ENCODE data around the gene POLR3H.
"Not testable (repeated sequence)": the region's sequence is repeated elsewhere in the genome, so short reads cannot be mapped to it uniquely, and the experiment has no call there.

The POLR3H gene, protein sequence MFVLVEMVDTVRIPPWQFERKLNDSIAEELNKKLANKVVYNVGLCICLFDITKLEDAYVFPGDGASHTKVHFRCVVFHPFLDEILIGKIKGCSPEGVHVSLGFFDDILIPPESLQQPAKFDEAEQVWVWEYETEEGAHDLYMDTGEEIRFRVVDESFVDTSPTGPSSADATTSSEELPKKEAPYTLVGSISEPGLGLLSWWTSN

DNA sequence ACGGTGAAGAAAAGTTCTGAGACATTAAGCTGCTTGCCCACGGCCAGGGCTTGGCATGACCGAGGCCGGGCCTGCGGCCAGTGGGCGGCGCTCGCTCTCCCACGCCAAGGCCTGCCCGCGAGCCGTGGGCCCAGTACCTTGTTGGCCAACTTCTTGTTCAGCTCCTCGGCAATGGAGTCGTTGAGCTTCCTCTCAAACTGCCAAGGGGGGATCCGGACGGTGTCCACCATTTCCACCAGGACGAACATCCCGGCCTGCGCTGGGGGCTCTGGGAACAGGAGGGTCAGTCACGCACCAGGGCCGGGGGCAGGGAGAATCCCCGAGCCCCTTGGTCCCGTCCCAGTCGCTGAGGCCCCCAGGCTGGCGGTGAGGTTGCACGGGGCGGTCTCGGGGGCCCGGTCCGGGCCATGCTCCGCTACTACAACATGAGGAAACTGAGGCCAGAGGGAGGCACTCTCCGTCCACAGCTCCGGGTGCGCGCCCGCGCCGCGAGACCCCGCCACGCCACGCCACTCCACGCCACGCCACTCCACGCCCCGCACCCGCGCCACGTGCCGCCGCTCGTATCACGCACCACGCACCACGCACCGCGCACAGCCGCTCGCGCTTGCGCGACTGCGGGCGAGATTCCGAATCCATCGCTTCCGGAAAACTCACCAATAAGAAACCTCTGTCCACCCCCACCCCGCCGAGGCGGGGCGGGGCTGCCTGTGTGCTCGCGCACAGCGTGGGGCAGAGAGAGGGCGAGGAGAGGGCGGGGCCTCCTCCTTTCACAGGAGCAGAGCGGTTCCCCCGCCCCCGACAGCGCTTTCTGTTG is at the start of gene POLR3H:
TSS of gene POLR3H (minus strand) at position 617 of the 817 bp plus-strand sequence. CDS start at position 248, 369 bp downstream.
- peak; percentile 91 to 98 for DNase-seq (ENCODE audit: low read depth in 2 of 2)

DNA sequence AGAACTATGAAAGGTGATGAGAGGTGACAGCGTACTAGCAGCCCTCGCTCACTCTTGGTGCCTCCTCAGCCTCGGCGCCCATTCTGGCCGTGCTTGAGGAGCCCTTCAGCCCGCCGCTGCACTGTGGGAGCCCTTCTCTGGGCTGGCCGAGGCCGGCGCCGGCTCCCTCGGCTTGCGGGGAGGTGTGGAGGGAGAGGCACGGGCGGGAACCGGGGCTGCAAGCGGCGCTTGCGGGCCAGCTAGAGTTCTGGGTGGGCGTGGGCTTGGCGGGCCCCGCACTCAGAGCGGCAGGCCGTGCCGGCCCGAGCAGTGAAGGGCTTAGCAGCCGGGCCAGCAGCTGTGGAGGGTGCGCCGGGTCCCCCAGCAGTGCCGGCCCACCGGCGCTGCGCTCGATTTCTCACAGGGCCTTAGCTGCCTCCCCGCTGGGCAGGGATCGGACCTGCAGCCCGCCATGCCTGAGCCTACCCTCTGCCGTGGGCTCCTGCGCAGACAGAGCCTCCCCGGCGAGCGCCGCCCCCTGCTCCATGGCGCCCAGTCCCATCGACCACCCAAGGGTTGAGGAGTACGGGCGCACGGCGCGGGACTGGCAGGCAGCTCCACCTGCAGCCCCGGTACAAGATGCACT is 49.2 kb upstream of the POLR3H start:
- DNase-seq (ENCODE audit: low read depth in 2 of 2), result not testable (repeated sequence)

DNA sequence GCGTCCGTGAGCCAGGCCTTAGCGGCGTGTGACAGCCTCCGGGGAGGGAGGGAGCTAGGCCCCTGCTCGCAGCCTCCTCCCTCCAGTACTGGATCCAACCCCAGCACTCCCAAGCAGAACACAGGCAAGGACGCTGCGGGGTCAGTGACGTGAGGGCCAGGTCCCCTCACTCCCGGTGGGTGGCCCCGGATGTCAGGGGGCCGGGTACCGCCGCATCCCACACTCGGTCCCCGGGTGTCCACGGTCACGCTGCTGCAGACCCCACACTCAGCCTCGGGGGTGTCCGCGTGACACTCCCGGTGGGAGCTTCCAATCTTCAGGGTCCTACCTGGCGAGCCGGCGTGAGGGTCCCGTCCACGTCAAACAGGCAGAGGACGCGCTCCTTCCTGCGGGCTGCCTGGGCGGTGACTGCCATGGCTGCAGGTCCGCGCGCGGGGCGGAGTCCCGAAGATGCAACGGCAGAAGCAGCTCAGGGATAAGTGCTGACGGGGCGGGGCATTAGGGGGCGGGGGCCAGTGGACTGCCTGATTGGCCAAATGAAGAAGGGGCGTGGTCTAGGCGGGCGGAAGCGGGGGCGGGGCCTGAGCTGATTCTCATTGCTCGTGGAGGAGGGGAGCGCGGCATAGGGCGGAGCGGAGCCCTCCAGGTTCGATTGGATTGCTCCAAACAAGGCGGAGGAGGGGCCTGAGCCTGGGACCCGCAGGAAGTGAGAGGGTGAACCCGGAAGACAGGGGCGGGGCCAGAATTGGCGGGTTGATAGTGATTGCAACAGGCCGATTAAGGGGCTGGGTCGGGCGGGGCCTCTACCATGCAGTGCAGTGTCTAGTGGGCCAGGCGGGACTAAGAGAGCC is 45.3 kb upstream of the POLR3H start, which contains the start of gene PMM1:
TSS of gene PMM1 (minus strand) at position 450 of the 851 bp plus-strand sequence. CDS start at position 415, 35 bp downstream.
- DNase-seq (ENCODE audit: low read depth in 2 of 2), result peak; percentile 100

DNA sequence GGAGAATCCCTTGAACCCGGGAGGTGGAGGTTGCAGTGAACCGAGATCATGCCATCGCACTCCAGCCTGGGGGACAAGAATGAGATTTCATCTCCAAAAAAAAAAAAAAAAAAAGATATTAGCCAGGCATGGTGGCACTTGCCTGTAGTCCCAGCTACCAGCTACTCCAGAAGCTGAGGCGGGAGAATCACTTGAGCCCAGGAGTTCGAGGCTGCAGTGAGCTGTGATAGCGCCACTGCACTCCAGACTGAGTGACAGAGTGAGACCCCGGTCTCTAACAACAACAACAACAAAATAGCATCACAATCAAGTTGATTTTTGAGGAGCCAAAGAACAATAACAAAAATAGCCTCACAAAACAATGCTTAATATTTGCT is 43.1 kb upstream of the POLR3H start:
- no peak for DNase-seq (ENCODE audit: low read depth in 2 of 2)

DNA sequence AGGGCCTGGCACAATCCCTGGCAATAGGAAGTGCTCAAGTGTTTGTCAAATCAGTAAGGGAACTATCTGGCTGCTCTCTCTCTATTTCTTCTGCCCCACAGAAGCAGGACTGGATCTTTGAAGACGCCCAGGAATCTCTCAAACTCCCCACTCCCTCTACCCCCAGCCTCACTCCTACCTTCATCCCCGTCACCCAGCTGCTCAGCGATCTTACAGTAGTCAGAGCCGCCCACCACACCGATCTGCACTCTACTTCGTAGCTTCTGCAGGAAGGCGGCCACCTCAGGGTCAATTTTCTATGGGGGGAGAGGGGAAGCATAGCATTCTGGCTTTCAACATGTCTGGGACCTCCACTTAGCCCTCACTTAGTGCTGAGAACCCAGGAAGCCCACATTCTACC is 41.6 kb upstream of the POLR3H start:
- DNase-seq (ENCODE audit: low read depth in 2 of 2), result no peak

DNA sequence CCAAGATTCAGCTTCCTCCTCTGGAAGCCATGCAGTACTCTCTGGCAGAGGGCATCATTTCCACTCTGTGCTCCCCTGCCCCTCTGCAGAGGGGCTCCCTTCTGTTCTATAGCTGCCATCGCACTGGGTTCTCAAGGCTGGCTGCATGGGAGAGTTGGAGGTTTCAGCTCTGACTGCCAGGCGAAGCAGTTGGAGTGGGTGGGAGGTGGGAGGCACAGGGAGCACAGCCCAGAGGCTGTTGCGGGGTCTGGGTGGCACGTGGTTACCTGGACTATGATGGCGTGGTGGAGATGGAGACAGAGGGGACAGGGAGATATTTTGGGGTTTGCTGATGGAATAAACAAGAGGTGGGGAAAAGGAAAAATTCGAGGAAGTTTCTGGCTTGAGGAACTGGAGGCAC is 40.6 kb upstream of the POLR3H start:
- no peak for DNase-seq (ENCODE audit: low read depth in 2 of 2)

DNA sequence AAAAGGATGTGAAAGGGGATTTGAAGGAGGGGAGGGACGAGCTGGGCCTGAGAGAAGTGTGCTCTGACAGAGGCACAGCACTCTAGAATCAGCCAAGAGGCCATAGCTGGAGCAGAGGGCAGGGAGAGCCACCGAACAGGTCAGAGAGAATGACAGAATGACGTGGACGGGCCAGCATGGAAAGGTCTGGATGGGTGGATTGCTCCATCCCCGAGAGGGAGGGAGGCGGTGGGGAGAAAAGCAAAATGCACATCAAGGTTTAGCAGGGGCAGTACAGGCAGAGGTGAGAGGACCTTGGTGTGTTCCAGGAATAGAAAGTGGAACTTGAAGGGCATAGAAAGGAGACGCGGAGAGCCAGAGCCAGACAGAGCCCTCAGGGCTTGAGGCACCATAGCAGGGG is 38.4 kb upstream of the POLR3H start:
- DNase-seq (ENCODE audit: low read depth in 2 of 2), result no peak

DNA sequence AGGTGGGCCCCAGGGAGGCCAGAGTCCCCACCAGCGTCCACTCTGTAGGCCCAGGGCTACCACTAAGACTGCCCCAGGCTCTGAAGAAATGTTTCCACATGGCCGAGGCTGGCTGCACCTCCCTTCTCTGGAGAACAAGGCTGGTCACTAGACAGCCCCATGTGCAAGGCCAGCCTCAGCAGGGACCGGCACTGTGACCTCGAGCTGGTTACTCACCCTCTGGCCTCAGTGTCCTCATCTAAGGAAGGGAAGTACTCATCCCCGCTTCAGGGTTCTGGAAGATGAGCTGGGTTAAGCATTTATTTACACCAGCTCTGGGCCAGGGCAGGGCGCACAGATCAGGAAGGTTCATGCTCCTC is 35.7 kb upstream of the POLR3H start:
- DNase-seq (ENCODE audit: low read depth in 2 of 2), result no peak

DNA sequence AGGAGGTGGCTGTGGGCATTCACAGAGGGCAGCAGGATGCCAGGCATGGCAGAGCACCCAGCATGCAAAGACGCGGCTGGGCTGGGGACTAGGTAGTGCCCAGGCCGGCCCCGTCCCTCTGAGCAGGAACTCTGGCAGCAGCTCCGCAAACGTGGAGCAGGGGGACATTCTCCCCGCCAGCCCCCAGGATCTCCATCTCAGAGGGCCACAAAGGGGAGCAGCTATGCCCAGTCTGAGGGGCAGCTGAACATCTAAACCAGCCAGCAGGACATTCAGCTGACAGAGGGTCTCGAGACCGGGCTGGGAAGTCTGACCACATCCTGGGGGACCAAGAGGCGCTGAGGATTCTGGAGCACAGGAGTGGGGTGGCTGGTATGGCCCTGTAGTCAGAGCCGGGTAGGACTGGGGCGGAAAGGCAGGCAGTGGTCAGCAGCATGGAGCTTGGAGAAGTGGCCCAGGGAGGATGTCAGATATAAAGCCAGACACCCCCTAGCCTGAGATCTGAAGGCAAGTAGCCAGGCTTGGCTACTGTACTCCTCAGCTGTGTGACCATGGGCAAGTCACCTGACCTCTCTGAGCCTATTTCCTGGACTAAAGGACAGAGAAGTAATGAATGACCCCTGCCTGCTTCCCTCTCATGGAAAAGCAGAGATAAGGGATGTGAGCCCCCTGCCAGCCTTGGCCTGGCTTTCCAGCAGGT is 35.2 kb upstream of the POLR3H start:
- DNase-seq (ENCODE audit: low read depth in 2 of 2), result no peak

DNA sequence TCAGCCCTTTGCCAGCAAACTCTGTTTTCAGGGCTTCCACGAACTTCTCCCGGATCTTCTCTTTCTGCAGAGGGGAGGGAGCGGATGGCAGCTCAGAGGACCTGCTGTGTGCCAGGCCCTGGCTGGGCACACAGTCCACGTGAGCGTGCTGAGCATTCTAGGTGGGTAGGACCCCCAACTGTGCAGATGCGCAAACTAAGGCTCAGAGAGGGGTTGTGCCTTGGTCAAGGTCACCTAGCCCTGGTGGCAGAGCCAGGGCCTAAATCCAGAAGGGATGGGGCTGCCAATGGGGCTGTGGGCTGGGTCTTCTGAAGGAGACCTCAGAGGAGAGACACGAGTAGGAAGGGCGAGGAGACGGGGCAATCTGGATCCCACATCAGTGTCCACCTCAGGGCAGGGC is 34.5 kb upstream of the POLR3H start:
- DNase-seq (ENCODE audit: low read depth in 2 of 2), result no peak

DNA sequence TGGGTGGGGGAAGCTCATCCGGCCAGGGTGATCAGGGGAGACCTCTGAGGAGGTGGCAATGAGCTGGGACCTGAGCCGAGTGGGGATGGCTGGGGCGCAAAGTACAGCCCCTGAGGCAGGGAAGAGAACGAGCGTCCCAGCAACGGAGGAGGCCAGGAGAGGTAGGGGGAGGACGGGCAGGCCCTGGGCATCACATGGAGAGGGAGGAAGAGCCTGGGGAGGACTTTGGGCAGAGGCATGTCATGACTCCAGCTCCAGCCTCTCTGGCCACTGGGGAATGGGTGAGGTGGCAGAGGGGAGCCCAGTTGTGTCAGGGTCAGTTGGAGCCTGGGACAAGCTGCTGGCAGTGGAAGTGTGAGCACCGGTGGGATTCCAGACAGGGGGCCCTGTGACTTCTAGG is 33.8 kb upstream of the POLR3H start:
- DNase-seq (ENCODE audit: low read depth in 2 of 2), result no peak

DNA sequence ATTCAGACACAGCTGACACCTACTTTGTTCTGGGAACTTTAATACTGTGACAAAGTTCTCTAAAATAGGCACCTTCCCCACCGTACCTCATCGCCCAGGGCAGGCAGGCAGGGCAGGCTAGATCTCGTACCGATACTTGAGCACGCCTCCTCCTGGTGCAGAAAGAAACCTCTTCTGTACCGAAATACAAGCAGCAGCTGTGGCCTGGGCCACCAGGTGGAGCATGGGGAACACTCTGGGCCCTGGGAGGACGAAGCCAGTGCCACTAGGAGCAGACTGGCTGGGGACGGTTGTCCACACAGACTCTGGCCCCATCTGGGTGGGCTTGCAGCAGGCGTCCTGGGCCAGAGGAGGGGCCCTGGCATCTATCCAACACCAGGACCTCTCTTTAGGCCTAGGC is 32.6 kb upstream of the POLR3H start:
- DNase-seq (ENCODE audit: low read depth in 2 of 2), result no peak

DNA sequence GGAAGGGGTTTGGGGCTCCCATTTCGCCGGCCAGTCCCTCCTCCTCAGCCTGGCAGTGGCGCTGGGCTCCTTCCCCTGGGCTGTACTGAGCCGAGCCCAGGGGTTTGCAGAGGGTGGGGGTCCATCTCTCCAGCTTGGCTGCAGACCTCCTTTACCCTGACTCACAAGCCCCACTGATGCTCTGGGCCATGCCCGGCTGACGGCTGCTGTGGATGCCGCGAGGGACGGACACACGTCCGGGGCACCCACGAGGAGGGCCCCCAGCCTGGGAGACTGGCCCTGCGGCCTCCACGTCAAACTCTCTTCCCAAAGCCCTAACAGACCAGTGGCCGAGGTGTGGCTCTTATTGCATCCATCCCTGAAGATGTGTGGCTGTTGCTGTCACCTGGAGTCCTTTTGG is 31.3 kb upstream of the POLR3H start:
- DNase-seq (ENCODE audit: low read depth in 2 of 2), result no peak

DNA sequence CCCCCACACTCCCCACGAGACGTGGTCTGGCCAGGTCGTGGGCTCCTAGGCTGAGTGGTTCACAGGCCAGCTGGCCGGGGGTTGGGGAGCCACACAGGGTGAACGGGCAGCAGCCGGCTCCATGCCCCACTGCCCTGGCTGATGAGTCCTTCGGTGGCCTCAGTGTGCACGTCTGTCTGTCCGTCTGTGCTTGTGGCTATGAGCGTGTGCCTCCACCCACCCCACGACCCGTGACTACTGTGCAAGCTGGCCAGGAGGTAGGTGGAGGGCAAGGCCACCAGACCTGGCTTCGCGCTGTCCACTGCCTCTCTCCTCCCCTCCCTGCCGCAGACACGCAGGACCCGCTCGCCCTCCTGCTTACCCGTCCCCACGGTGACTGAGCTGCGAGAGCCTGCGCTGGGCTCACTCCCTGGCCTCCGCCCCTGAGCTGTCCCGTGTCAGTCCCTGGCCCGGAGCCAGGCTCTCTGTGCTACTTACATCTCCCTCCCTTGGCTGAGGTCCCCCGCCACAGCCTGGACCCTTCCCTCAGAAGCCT is 30.6 kb upstream of the POLR3H start:
- DNase-seq (ENCODE audit: low read depth in 2 of 2), result no peak

DNA sequence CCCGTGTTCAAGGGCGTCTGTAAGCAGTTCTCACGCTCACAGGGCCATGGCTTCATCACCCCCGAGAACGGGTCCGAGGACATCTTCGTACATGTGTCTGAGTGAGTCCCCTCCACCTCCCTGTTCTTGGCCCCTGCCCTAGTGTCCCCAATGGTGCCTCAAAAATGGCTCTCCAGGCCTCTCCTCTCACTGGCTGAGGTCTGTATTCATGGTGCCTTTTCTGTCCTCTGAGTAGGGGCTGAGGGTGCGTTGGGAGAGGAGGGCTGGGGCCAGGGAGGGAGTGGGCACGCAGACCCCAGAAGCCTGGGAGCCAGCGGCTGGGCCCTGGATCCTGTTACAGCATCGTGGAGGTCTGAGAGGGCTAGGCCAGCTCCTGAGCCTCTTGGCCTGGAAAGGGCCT is 29.4 kb upstream of the POLR3H start:
- no peak for DNase-seq (ENCODE audit: low read depth in 2 of 2)

DNA sequence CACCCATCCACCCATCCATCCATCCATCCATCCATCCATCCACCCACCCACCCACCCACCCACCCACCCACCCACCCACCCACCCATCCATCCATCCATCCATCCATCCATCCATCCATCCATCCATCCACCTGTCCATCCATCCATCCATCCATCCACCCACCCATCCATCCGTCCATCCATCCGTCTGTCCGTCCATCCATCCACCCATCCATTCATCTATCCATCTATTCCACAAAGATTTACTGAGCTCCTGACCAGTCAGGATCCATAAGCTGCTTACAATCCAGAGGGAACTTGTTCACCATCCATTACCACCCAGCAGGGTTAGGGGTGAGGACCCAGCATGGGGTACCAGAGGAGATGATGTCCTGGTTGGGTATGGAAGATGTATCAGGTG is 28.0 kb upstream of the POLR3H start:
- DNase-seq (ENCODE audit: low read depth in 2 of 2), result not testable (repeated sequence)

DNA sequence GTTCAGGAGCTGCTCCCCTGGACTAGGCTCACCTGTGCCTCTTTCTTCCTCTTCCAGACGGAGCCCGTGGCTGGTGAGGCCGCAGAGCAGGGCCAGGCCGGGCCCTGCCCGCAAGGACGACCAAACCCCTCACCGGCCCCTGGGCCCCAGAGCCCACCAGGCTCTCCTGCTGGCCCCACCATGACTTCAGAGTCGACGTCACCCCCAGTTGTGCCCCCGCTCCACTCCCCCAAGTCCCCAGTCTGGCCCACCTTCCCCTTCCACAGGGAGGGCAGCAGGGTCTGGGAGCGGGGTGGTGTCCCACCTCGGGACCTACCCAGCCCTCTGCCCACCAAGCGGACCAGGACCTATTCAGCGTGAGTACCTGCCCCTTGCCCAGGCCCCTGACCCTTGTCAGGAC is 27.5 kb upstream of the POLR3H start:
- DNase-seq (ENCODE audit: low read depth in 2 of 2), result no peak

DNA sequence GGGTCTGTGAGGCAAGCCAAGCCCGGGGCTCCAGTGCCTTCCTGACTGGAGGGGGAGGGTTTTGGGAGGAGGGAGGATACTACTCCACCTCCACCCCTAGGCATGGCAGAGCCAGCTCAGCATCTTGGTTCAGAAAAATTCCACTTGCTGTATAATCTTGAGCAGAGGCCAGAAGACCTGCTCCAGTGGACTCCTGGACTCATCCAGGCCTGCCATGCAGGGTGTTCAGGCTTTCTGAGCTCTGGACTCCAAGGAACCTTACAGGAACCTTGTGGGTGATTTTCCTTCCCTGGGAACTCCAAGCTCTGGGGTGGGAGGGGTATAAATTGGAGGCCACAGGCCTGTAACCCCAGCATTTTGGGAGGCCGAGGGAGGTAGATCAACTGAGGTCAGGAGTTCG is 26.0 kb upstream of the POLR3H start:
- DNase-seq (ENCODE audit: low read depth in 2 of 2), result no peak

DNA sequence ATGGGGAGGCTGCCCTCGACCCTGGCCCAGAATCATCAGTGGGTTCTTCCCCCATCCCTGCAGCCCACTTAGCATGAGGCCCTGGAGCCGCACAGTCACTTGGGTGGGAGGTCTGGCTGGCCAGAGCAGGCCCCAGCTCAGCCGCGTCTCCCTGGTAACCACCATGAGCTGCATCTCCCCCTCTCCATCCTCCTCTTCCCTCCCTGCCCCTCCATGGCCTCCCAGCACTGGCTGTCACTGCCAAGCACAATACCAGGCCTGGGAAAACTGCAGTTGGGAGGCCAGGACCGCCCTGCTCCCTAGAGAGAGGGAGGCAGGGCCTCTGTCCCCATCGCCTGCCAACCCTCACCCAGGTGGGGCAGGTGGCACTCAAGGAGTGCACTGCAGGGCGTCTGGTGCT is 24.5 kb upstream of the POLR3H start:
- DNase-seq (ENCODE audit: low read depth in 2 of 2), result no peak

DNA sequence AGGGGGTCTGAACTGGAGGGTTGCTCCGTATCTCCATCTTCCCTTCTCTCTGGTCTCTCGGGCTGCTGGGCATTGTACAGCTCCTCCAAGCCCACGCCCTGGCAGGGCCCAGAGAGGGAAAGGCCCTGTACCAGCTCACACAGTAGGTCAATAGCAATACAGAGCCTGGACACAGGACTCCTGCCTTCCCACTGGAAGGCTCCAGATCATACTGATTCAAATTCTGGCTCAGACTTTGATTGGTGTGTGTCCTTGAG is 23.2 kb upstream of the POLR3H start:
- no peak for DNase-seq (ENCODE audit: low read depth in 2 of 2)

DNA sequence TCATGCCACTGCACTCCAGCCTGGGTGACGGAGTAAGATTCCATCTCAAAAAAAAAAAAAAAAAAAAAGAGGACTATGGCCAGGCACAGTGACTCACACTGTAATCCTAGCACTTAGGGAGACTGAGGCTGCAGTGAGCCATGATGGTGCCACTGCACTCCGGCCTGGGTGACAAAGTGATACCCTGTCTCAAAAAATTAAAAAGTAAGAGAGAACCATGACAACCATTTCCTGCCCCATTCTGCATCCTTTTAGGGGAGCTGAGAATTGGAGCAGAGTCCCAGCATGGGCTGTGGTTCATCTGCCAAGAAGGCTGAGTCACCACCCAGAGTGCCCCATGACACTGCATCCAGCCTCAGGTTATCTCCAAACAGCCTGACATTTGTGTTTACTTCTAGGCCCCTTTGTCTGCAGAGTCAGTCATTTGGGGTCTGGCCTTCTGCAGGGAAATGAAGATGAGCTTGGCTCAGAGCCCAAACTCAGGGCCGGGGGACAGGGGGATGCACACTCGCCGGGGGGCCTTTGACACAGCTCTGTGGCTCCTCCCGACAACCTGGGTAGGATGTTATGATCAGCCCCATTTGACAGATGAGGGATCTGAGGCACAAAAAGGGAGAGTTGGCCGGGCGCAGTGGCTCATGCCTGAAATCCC is 21.3 kb upstream of the POLR3H start:
- DNase-seq (ENCODE audit: low read depth in 2 of 2), result no peak

Data from stimulated activated CD8-positive, alpha-beta memory T cell treated with anti-CD3 and anti-CD28 coated beads, Interleukin-7, amount 100 ng/mL, for 4 hours (primary cell).